GM12872 (cell line): ENCODE measurements around the gene IRF6.

ENCODE experiments used
- CTCF ChIP-seq: IDR thresholded peaks from 3 replicates; pipeline ENCODE4 v1.5.1; 2011; ENCODE audit warnings: low read depth, mild to moderate bottlenecking, low read length, moderate library complexity; ENCODE audit not compliant: insufficient read depth

The IRF6 gene

GRCh38 chr1:209809611-209810010 is 3.7 kb upstream of the IRF6 start:
- TF ChIP-seq CTCF = no peak

GRCh38 chr1:209808059-209808581 is 2.2 kb upstream of the IRF6 start:
- TF ChIP-seq CTCF = no peak

- no peak for TF ChIP-seq CTCF
Observed at GRCh38 chr1:209807509-209807908, 1.6 kb upstream of the IRF6 start.

GRCh38 chr1:209805341-209805781 is 581 bp downstream of the IRF6 start:
- TF ChIP-seq CTCF = no peak

GRCh38 chr1:209803568-209803967 is 2.4 kb downstream of the IRF6 start:
- no peak for TF ChIP-seq CTCF

- no peak for TF ChIP-seq CTCF
Observed at GRCh38 chr1:209802780-209803152, 3.2 kb downstream of the IRF6 start.

- no peak for TF ChIP-seq CTCF
Observed at GRCh38 chr1:209802117-209802779, 3.7 kb downstream of the IRF6 start.
